NCI-H146 treated with DMSO at 0.1 percent for 48 hours (cell line): ENCODE data around the gene RNASE13.
"Not testable (repeated sequence)": the region's sequence is repeated elsewhere in the genome, so short reads cannot be mapped to it uniquely, and the experiment has no call there.

Experiments used
- DNase-seq: peaks from one replicate; lab custom pipeline; 2025; ENCODE audit not compliant: unreplicated experiment; lab: John Stamatoyannopoulos, UW

RNASE13 gene

DNA sequence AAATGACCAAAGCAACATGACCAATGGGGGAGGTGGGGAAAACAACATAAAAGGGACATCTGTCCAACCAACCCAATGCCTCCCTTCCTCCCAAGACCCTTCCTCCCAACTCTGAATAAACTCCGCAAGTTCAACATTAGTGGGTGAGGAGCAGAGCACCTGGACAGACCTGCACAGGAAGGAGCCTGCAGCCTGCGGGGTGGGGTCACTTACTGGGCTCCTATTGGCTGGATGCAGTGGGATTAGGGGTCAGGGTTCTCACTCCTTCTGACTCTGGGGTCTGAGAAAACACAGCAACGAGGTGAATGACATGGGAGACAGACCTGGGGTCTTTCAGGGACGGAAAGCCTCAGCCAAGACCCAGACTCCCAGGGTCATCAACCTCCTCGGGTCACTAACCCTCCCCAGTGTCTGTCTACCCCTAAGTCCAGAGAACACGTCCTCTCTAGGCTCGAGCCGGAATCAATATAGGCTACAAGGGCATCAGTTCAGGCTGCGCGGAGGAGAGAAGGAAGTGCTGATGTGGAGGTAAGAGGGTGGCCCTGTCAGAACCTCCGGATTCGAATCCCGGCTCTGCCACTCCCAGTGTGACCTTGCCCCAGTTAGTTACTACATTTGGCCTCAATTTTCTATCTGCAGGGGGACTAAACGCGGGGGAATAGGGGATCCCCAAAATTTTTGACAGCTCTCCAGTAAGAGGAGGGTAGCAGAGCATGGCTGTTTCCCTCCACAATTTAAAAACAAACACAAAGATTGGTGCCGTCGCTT lies 10.6 kb downstream of the RNASE13 start:
- DNase-seq: no peak

DNA sequence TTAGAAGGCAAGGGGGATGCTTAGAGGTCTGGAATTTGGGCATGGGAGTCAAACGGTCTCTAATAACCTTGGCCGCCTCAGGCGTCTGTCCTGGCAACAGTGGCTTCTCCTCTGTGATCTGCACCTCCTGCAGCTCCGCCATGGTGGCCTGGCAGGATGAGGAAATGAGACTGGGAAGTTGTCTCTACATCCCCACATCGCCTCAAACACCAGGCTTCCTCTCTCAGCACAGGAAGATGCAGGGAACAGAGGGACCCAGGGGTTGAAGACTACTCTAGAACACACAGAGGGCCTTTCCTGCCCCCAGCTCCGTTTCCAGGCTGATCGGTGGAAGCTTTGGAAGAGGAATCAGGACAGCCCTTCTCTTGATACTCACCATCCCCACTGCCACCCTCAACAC lies 11.4 kb downstream of the RNASE13 start:
- DNase-seq: no peak

DNA sequence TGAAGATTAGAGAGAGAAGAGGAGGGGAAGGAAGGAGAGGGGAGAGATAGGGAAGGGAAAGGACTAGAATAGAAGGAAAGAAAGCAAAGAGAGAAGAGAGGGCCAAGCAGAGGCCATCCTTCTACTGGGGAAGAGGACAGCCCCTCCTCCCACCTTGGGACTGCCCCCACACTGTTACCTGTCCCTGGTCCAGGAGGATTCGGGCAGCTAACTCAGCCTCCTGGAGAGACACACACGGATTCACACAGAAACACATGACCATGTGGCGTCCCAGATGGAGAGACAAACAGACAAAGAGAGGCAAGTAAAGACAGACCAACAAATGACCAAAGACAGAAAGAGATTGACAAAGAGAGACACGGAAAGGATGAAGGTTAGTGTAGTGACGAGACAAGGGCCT lies 11.9 kb downstream of the RNASE13 start:
- no peak for DNase-seq

DNA sequence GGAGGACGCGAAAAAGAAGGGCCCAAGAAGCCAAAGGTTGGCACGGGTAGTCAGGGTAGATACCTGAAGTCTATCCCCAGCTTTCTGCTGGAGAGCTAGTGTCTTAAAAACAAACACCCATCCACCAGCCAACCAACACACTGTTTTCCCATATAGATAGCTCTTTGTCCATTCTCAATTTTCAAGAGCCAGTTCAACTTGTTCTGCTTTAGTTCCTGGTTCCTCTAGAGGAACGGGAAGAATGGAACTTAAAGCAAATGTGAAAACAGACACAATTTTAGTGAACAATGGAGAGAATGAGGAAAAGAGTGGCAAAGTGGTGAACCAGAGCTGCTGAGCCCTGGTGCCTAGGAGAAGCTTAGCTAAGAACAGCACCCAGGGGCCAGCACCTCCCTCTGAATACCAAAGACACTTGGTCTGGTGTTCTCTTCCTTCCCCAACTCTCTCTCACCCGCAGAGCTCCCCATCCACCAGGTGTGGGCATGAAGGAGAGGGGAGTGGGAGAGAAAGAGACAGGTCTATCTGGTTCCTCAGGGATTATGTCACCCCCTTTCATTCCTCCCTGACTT lies 13.5 kb downstream of the RNASE13 start:
- DNase-seq: no peak

DNA sequence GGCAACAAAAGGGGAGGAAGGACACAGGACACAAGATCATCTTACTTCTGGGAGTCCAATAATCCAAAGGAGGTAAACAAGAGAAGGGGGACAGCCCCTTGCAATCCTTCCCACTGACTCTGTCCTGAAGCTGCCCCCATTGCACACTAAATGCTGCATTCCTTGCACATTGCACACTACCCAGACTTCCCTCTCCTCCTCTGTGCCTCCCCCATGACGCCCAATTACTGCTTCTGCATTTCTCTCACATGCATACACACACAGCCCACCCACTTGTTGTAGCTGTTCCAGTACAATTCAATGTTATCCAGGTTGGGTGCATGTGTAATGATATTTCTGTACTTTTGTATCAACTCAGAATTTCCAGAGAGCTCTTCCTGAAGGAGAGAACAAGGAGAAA lies 15.2 kb downstream of the RNASE13 start:
- DNase-seq: no peak

DNA sequence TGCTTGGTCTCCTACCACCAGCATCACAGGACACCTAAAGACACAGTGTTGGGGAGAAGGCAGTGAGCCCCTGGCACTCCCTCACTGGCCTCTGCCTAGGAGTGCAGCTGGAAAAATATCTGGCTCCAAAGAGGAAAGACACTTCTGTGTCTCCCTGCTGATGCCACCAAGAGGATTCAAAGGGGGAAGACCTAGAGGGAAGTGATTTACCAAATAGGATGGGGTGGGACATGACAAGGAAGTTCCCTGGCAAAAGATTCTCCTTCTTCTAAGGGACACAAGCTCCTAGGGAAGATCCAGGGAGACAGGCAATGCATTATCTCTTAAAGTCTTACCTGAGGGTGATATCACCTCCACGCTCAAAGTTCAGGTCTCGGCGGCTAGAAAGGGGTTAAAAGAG lies 15.8 kb downstream of the RNASE13 start:
- no peak for DNase-seq

DNA sequence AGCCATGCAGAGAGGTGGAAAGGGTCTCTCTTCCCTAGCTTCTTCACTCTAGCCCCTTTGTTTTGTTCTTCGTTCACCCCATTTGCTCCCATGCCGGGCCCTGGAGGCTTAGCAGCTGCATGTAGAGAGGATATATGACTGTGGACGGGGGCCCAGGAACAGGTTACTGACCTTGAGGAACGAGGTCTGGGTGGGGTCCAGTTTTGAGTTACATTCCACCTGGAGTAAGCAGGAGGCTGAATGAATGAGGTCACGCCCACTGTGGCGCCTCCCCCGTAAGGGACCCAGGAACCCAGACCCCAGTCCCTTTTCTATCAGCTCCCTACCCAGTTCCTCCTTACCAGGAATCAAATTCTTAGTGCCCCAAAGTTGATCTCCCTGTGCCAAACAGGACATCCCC lies 16.3 kb downstream of the RNASE13 start:
- DNase-seq: no peak

DNA sequence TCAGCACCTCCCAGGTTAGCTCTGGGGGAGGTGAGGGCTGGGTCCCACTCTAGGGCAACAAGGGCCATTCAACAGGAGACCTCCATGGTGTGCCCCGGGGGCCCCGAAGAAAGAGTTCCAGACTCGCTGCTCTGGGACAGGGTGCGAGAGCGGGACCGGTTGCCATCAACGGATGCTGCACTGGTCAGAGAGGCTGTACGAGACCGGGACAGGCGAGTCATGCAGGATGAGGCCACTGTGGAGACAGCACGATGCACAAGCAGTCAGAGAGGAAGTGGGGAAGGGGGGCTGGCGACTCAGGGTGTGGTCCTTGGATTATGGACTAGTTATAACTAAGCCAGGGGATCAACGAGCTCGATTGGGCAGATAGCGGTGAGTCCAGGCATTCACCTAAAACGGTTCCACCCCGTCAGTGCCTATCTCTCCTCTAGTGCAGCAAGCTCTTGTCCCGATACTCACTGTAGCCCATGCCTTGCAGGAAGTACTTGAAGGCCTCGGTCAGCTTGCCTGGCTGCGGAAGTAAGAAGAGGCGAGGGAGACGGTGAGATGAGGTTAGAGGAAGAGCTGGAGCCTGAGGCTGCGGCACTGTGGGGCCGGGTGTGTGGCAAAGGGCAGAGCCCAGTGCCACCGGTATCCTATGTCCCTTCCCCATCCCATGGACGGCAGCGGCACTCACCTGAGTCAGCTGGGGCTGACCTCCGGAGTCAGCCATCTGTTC lies 16.9 kb downstream of the RNASE13 start:
- DNase-seq: no peak

DNA sequence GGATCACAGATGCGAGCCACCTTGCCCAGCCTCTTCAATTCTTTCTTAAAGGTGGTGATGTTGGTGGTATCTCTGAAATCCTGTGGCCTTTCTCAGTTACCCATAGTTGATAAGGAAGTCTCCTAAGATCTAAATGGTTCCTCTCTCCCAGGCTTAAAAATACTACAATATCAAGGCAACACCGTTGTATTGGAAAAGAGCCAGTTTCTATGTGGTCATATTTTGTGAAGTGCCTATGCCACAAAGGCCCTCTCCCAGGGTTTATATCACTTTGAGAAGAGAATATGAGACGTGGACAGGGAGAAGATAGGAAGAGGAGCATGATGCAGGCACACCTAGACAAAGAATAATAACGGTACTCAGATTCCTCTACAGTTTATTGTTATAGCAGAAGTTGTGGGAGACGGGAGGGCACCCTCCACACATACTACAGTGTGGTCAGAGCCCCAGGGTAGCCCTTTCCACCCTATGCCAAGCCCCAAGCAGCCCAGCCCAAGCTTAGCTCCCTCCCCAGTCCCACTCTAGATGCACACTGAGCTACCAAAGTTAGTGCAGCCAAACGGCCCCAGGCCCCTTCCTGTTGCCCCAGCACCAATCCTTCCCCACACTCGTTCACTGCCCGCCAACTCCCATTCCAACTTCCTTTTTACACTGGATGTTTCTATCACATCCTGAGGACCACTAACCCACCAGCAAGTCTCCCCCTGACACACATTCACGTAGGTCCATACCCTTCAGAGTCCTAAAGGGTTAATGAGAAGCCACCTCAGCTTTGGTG lies 18.0 kb downstream of the RNASE13 start:
- DNase-seq: no peak

DNA sequence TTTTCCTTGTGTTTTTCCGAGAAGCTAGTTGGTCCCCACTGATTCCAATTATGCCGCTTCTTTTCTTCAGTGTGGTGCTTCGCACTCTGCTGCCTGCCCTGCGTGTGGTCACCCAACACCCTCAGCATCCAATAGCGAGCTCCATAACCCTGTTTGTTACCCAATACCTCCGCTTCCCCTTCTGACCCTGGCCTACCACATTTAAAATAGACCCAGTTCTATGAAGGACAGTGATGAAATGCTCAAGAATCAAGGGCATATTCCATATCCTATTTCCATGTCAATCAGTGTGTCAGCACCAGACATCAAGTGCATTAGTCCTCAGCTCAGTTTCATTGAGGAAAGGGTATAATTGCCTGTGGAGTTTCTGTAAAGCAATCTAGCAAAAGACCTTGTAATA lies 19.3 kb downstream of the RNASE13 start:
- DNase-seq: no peak

DNA sequence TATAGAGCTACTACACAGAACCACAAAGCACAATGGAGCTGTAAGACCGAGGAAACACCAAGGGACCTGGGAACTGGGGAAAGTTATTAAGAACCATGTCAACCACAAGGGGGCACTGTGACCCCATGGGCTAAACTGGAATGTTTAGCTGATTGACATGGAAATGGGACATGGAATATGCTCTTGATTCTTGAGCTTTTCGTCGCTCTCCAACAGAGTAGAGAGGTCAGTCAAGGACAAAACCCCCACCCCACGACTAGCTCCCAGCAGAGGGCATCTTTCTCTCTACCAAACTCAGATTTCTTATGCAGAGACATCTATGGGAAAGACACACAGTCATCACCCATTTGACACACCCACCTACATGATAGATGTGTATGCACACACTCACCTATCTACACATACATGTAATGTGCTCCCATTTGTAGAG lies 19.8 kb downstream of the RNASE13 start:
- DNase-seq: peak; percentile 59

DNA sequence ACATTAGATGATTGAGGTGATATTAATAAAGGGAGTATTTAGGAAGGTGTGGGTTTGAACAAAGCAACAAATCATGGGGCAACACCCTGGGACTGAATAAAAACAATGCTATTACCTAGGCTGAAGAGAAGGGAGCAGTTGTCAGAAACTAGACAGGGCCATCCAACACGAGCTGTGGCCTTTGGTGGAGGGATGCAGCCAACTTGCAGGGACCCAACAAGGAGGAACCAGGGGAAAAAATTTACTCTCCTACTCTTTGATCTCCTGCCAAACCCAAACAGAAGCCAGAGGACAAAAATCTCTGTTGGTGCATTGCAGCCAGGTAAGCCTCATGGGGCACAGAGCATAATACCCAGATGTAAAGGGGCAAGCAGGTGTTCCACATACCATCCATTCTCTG lies 23.5 kb downstream of the RNASE13 start:
- DNase-seq: no peak

DNA sequence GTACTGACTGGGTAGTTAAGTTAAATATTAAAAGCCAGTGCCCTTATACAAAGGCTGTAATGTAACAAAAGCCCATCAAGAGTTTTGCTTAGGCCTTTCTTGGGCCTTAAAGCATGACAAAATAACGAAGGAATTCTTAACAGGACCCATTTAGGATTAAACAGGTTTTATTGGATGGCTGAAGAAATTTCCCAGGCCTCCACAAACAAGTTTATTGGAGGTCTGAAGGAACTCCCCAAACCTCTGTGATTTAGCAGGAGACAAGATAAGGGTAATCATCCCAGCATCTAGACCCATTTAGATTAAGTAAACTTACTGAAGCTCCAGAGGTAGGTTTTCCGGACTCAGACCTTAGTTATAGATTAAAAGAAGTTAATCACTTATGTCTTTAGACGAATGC lies 24.9 kb downstream of the RNASE13 start:
- DNase-seq: not testable (repeated sequence)

DNA sequence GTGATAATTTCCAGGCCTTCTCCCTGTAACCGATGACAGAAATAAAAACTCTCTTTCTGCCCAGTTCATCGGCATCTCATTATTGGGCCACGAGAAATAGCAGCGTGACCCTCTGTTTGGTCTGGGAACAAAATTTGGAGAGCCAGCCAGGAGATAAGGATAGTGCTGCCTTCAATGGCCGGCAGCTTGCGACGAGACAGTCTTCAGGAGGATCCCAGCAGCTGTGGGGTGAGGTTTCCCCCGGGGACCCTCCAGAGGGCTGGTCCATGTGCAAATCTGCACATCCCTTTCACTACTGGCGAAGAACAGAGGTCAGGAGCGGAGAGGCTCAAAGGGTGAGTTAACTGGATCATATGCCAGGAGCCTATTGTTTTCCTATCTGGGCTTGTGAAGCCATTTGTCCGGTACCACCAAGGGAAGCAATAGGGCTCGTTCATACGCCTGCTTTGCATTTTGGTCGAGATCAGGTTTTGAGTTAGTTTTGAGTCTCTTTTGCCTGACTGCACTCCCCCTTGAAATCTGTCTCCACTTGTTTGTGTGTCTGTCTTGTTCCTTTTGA lies 30.7 kb downstream of the RNASE13 start:
- no peak for DNase-seq

DNA sequence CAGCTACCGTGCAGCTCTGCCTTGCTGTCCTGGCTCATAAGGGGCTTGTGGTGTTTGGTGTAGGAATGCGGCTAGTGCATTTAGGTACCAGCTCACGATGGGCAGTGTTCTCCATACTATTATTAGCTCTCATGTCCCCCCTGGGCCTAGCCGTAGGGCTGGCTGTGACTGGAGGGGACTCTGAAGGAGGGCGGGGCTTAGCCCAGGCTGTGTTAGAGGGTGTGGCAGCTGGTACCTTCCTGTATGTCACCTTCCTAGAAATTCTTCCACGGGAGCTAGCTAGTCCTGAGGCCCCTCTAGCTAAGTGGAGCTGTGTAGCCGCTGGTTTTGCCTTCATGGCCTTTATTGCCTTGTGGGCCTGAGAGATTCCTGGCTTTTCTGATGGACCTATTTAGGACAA lies 33.4 kb downstream of the RNASE13 start:
- DNase-seq: no peak

DNA sequence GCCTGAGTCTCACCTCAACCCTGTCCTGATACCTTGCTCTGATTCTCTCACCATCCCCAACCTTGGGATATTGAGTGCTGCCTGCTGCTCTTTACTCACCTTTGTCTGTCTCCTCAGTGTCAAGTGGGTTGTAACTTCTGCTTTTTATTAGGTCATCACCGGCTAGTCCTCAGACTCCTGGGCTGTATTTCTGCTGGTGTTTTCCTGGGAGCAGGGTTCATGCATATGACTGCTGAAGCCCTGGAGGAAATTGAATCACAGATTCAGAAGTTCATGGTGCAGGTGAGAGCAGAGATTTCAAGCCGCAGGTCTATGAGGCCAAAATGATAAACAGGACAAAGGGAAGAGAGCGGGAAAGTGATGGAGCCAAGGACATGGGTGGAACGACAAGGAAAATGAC lies 35.0 kb downstream of the RNASE13 start:
- no peak for DNase-seq

DNA sequence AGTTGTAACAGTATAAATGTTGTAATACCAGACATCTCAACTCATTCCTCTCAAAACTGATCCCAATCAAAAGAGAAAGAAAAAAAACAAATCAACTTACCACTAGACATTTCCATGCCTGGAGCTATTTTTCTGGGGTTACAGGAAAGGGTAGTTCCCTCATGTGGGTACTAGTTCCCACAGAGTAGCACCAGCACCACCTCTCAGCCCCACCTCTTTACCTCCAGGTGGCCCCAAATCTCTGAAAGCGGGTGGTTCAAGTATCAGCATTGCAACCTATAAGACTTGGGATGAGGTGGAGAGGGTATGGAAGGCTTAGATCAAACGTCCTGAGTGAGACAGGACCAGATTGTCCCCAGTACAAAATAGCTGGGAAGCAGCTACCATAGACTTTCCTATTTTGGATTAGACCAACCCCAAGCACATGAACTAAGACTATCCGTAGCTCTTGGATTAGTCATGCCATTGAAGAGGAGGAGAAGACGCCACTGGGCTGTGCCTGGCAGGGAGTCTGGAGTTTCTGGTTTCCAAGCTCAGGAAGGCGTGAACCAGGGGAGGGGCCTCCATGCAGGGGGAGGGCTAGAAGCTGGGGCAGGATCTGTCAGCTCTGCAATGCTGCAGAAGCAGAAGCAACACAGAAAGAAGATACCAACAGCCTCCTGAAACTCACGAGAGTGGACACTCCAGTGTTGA lies 35.8 kb downstream of the RNASE13 start, which contains the start of gene SLC39A2:
Gene SLC39A2 (plus strand): TSS at position 620 of the 693 bp plus-strand sequence. CDS start 154 bp downstream, outside the sequence.
- DNase-seq: no peak

DNA sequence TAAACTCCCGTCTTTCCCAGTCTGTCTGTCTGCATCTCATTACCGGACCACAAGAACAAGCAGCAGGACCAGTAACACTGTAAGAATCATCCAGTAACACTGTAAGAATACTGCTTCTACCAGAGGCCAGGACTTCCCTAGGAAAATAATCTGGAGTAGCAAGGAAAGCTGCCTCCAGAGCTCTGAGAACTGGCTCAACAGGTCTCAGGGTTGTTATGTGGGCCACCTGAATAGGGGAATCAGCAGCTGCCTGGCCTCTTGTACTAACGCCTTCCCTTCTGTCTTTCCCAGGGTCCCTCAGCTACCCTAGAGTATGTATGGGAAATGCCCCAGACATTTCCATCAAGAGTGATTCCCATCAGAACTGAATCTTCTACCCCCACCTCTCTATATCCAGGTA lies 36.5 kb downstream of the RNASE13 start:
- no peak for DNase-seq

DNA sequence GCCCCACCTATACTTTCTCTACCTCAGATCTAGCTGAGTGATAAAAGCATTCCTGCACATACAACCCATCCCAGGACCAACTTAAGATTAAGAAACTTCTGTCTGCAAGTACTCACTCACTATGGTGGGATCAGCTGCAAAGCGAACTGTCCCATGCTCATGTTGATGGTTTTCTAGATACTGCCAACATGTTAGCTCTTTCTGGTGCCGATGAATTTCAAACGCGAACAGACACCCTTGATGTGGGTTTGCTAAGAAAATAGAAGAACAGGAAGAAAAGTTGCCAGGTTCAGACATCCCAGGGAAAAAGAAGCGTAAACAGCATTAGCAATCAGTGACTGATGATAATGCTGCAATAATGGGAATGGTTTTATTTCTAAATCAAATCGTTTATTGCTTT lies 37.0 kb downstream of the RNASE13 start:
- DNase-seq: no peak

DNA sequence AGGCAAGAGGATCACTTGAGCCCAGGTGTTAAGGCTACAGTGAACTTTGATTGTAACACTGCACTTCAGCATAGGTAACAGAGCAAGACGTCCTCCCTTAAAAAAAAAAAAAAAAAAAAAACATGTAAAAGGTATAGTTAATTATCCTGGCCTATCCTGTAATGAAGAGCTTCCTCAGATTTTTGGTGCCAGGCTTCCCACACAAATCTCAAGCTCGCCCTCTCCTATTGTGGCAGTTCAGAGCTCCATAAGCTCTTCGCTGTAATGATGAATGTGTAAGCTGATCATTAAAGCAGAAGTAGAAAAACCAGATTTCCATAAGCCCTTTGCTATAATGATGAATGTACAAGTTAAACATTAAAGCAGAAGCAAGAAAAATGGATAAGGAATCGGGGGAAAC lies 37.5 kb downstream of the RNASE13 start:
- no peak for DNase-seq

DNA sequence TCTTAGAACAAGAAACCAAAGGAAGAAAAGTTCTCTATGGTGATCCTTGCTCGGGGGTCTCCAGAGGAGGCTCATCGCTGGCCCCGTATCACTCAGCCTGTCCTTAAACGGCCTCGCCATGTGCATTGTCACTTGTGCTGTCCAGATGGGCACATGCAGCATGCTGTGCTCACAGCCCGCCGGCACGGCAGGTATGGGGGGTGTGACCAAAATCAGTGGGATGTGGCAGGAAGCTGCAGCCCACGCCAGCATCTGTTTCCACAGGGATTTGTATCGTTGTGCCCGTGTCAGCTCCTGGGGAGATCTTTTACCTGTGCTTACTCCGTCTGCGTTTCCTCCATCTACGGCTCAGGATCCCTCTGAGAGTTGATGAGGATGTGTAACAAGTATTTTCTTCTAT lies 38.1 kb downstream of the RNASE13 start:
- DNase-seq: no peak
